Hippocampal formation (tissue), 2 donors: ENCODE results near the gene KLF13.

ENCODE experiments used
- DNase-seq, 2 donors: peaks; one replicate each; lab custom pipeline; 2025; lab: John Stamatoyannopoulos, UW

Gene KLF13

GRCh38 chr15:31381801-31382712 lies 55.4 kb downstream of the KLF13 start:
- DNase-seq: no peak

DNA sequence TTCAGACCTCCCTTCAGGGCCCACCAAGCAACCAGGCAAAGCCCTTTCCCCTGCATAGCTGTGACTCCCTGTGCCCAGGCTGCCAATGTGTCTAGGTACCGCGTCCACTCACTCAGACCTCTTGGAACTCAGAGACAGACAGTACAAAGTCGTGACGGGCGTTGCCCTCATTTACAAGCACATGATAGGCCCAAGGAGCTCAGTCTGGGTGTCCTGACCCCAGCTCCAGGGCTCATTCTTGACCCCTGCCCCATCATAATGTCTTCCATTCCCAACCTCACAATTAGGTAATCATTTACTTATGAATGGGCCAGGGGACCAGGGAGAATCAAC lies 56.0 kb downstream of the KLF13 start:
- no peak for DNase-seq

GRCh38 chr15:31383139-31383538 lies 56.5 kb downstream of the KLF13 start:
- no peak for DNase-seq

- no peak for DNase-seq
These were observed 57.9 kb downstream of the KLF13 start for GRCh38 chr15:31384568-31384967.

- DNase-seq: no peak
These were observed 59.1 kb downstream of the KLF13 start for GRCh38 chr15:31385736-31386135.

- no peak for DNase-seq
These were observed 60.5 kb downstream of the KLF13 start for GRCh38 chr15:31387092-31387478.

DNA sequence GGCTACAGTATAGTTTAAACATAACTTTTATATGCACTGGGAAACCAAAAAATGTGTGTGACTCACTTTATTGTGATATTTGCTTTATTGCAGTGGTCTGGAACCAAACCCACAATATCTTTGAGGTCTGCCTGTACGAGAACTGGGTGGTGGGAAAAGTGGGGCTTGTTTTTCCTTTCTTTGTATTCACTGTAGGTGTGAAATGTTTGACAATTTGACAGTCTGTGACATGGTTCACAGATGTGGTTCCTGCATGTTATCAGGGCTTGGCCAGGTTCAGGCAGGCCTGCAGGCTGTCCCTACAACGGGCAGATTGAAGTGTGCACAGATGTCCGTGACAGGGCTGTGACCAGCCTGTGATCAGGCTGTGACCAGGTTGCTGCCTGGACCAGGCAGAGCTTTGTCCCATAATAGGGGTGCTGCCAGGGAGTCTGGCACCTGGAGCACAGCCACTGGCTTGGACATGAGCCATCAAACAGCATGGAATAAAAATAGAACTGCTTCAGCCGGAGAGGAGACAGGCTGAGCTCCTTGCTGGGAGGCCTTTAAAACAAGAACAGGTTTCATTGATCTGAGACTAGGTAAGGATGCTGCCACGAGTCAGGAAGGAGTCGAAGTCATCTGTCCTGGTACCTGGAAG lies 61.0 kb downstream of the KLF13 start:
- DNase-seq: no peak

- no peak for DNase-seq
These were observed 62.9 kb downstream of the KLF13 start for GRCh38 chr15:31389576-31389975.

DNA sequence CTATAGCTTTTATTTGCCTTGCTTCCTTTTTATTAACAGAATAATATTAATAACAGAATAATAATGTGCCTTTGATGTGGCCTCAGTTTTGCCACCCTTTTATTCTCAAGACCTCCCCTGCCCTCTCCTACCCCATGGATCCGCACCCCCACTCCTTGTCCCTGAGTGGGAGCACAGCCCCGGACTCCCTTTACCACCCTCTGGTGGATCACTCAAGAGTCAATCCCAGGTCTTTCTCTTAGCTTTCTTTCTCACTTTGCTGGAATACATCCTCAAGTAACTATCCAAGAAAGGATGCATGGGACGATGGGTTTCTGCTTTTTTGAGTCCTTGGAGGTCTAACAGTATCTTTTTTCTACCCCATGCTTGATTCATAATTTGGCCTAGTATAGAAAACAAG lies 63.4 kb downstream of the KLF13 start:
- no peak for DNase-seq

GRCh38 chr15:31390777-31391486 lies 64.3 kb downstream of the KLF13 start:
- no peak for DNase-seq

DNA sequence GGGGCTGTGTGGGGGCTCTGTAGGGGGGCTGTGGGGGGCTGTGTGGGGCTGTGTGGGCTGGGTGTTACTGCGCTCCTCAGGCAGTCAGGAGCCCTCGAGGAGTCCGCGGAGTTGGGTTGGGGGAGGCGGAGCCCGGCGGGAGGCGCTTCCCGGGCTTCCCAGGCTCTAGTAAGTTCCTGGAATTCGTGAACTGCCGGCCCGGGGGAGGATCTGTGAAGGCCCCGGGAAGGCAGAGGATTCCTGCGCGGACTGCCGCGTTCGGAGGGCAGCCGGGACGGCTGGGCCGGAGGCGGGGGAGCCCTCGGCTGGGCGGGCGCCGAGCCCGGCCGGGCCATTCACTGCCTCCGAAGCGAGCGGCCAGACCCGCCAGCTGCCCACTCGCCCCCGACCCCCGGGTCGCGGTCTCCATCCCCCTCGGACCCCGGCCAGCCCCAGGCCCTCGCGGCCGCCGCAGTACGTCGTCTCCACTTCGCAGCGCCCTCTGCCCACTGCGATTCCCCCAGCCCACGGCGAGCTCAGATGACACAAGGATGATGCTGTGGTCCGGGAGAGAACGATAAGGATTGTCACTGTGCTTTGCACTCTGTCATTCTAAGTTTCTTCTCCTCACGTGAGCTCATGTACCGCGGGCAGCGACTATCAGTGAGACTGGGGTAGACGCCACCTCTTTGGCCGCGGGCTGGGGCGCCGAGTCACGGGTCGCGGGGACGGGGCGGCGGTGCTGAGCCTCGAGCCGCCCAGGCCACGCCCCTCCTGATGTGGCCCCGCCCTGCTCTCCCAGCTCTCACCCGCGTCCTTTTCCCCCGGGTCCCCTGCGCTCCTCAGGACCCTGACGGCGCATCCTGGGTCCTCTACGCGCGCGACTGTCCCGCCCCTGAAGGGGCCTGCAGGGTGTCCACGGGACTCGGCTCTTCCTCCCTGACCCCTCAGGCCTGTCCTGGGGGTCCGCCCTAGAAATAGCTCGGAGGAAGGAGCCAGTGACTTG lies 65.3 kb downstream of the KLF13 start:
- no peak for DNase-seq

- DNase-seq: no peak
These were observed 66.2 kb downstream of the KLF13 start for GRCh38 chr15:31392761-31393401.

- DNase-seq: no peak
These were observed 66.9 kb downstream of the KLF13 start for GRCh38 chr15:31393444-31394091.

- DNase-seq: peak in 1 of 2 donors; percentile 16
These were observed 70.4 kb downstream of the KLF13 start for GRCh38 chr15:31396881-31397560.

DNA sequence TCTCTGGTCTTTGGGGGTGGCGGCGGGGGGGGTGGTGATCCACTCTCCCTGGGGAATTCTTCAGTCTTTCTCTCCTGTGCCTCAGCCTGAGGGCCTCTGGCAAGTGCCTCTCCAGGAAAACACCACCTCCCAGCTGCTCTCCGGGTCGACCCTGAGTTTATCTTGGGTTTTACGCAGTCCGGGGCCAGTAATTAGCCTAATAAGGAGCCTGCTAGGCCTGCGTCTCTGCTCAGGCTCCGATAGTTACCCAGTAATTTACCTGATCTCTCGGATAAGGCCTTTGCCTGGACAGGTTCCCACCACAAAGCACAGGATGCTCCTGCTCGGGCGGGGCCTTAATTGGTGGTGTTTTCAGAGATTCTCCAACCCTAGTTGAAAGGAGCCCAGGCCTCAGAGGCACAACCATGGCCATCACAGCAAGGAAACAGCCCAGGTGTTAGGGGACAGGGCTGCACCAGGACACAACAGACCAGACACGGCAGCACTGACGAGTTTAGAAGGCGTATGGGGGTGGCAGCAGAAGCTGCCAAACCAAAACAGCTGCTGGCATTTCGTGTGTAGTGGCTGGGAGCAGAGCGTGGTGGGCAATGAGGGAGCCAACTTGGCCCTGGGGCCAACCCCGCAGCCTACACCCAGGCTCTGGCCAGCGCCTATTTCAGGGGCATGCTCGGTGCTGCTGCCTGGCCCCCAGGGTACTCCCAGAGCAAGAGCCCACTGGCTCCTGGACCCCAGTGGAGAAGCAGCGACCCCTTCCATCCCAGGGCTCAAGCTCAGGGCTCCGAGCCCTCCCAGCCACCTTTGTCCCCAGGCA lies 71.4 kb downstream of the KLF13 start:
- DNase-seq: no peak

GRCh38 chr15:31398677-31399301 lies 72.2 kb downstream of the KLF13 start:
- no peak for DNase-seq

GRCh38 chr15:31399544-31400171 lies 73.0 kb downstream of the KLF13 start:
- no peak for DNase-seq

DNA sequence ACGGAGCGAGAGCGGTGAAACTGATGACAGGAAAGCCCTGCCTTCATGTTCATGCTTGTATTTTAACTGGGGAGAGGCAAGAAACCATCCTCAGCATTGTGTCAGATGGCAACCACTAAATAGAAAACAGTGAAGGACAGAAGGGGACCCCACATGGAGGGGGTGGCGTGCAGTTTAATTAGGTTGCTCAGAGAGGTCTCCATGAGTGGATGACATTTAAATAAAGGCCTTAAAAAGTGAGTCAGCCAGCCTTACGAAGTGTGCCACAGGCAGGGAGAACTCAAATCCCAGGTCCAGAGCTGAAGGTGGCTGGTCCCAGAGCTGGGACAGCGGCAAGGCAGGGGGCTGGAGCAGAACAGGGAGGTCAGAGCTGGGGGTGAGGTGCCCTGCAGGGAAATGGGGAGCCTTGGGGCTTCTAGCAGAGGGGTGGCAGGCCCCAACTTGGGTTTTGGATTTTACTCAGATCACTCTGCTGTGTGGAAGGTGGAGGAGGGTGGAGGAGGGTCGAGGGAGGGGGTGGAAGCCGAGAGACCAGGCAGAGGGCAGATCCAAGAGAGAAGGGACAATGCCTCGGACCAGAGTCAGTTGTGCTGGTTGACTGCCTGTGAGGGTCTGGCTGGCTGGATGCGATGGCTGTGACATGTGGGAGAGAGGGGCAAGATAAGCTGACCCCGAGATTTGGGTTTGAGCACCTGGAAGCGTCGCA lies 73.7 kb downstream of the KLF13 start:
- DNase-seq: no peak
